GM12878 (cell line): ENCODE results near the gene PLAGL2. TPM values are rescaled to one million over a fixed set of nuclear protein-coding genes. Genes with fewer than 3 reads are reported as not detected.

ENCODE experiments used
- BACH1 ChIP-seq: fragments of 450-650 bp; IDR thresholded peaks from 2 replicates; pipeline ENCODE4 v1.6.1; 2017; ENCODE audit warnings: mild to moderate bottlenecking, borderline replicate concordance
- CREM ChIP-seq: IDR thresholded peaks from 2 replicates; pipeline ENCODE4 v1.6.1; 2014; ENCODE audit warnings: antibody characterized with exemption, low read depth
- CTCF ChIP-seq, 3 experiments: IDR thresholded peaks in 2 of 3; conservative IDR thresholded peaks in 1 of 3; 2 replicates each; pipeline ENCODE4 v1.5.1; 2011; ENCODE audit warnings: low read depth in 3 of 3, low read length in 3 of 3, mild to moderate bottlenecking in 3 of 3, control low read depth in 2 of 3, moderate library complexity in 2 of 3, inconsistent platforms in 1 of 3, mixed read lengths in 1 of 3; ENCODE audit not compliant: control insufficient read depth in 2 of 3, insufficient read depth in 1 of 3; ENCODE audit errors: extremely low read depth in 1 of 3
- GATAD2B ChIP-seq: fragments of 450-650 bp; conservative IDR thresholded peaks from 2 replicates; pipeline ENCODE4 v1.6.1; 2017; ENCODE audit warnings: low read depth, mild to moderate bottlenecking, moderate library complexity
- MLLT1 ChIP-seq: fragments of 450-650 bp; IDR thresholded peaks from 2 replicates; pipeline ENCODE4 v1.6.1; 2016; ENCODE audit warnings: mild to moderate bottlenecking
- MTA3 ChIP-seq: IDR thresholded peaks from 2 replicates; pipeline ENCODE4 v1.6.1; 2012; ENCODE audit warnings: low read length, inconsistent platforms, borderline replicate concordance
- MXI1 ChIP-seq: fragments of 150-350 bp; IDR thresholded peaks from 2 replicates; pipeline ENCODE4 v1.6.1; 2011; ENCODE audit warnings: low read depth, mild to moderate bottlenecking, inconsistent platforms, low read length, improper control_type of control experiment
- MYC ChIP-seq: IDR thresholded peaks from 2 replicates; pipeline ENCODE4 v1.6.1; 2011; ENCODE audit warnings: mild to moderate bottlenecking, low read length, moderate library complexity, inconsistent platforms; ENCODE audit not compliant: insufficient read depth, insufficient replicate concordance, insufficient read length, severe bottlenecking
- NR2F1 ChIP-seq: fragments of 450-650 bp; conservative IDR thresholded peaks from 2 replicates; pipeline ENCODE4 v1.6.1; 2017; ENCODE audit warnings: mild to moderate bottlenecking
- POLR2A ChIP-seq: IDR thresholded peaks from 2 replicates; pipeline ENCODE4 v1.6.1; 2011; ENCODE audit warnings: low read depth, mild to moderate bottlenecking, low read length
- RELA ChIP-seq: fragments of 450-650 bp; IDR thresholded peaks from 2 replicates; pipeline ENCODE4 v1.8.0; 2014; ENCODE audit warnings: borderline replicate concordance; ENCODE audit not compliant: partially characterized antibody
- SMARCA5 ChIP-seq: fragments of 450-650 bp; IDR thresholded peaks from 2 replicates; pipeline ENCODE4 v1.6.1; 2017; ENCODE audit warnings: mild to moderate bottlenecking
- SMC3 ChIP-seq: IDR thresholded peaks from 2 replicates; pipeline ENCODE4 v1.6.1; 2011; ENCODE audit warnings: low read length, improper control_type of control experiment, borderline replicate concordance
- SRF ChIP-seq, 2 experiments: IDR thresholded peaks; 2 replicates each; pipeline ENCODE4 v1.6.1; 2011; ENCODE audit warnings: low read depth in 2 of 2, low read length in 2 of 2, mild to moderate bottlenecking in 1 of 2, moderate library complexity in 1 of 2
- SUZ12 ChIP-seq: fragments of 200-600 bp; sonication (generic); IDR thresholded peaks from one replicate; pipeline ENCODE4 v1.6.1; 2018; ENCODE audit warnings: antibody characterized with exemption, mild to moderate bottlenecking; ENCODE audit not compliant: unreplicated experiment
- ZNF24 ChIP-seq: fragments of 450-650 bp; IDR thresholded peaks from 2 replicates; pipeline ENCODE4 v1.6.1; 2017; ENCODE audit warnings: antibody characterized with exemption, mild to moderate bottlenecking
- ZNF384 ChIP-seq: IDR thresholded peaks from 2 replicates; pipeline ENCODE4 v1.6.1; 2012; ENCODE audit warnings: low read depth, mild to moderate bottlenecking, low read length, improper control_type of control experiment, borderline replicate concordance
- ZNF592 ChIP-seq: fragments of 450-650 bp; IDR thresholded peaks from 2 replicates; pipeline ENCODE4 v1.6.1; 2017; ENCODE audit warnings: mild to moderate bottlenecking, moderate library complexity
- ZSCAN29 ChIP-seq: fragments of 450-650 bp; IDR thresholded peaks from 2 replicates; pipeline ENCODE4 v1.6.1; 2017; ENCODE audit warnings: mild to moderate bottlenecking, moderate library complexity
- polyA plus RNA-seq, 11 experiments: library from polyadenylated mRNA; depleted of rRNA in 4 of 11; unstranded in 6 of 11; stranded (reverse) in 5 of 11; fragments of >200 nt; fragmentation: Nextera tagmentation in 4 of 11; fragmentation: Illumina TruSeq in 1 of 11; extraction: Ambion mirVana in 4 of 11; extraction: Trizol in 1 of 11; gene quantifications; 1 replicate in 1 of 11; 2 replicates in 10 of 11; pipeline versions ENCODE4 v1.2.1 to v1.2.3, GENCODE V29; 2011 to 2016; ENCODE audit warnings: inconsistent platforms in 2 of 11, missing spikeins in 2 of 11, low read depth in 1 of 11
- total RNA-seq, 4 experiments: library from RNA; depleted of rRNA in 3 of 4; stranded (reverse); fragments of >200 nt in 3 of 4; fragmentation: Illumina TruSeq in 1 of 4; extraction: Trizol in 1 of 4; gene quantifications; 2 replicates each; pipeline versions ENCODE4 v1.2.1 to v1.2.3, GENCODE V29; 2013 to 2021
- TF ChIP-seq, protein P1 (sequence below): fragments of 450-650 bp; IDR thresholded peaks from 2 replicates; pipeline ENCODE4 v1.6.1; 2014; ENCODE audit warnings: mild to moderate bottlenecking

PLAGL2 gene
- total and polyA plus RNA-seq, 10 of the 15 experiments (the other 5 are each of a cell fraction or from before 2014, with no cell fraction given), result 4.4 to 32.3 (median 13.3) TPM

DNA sequence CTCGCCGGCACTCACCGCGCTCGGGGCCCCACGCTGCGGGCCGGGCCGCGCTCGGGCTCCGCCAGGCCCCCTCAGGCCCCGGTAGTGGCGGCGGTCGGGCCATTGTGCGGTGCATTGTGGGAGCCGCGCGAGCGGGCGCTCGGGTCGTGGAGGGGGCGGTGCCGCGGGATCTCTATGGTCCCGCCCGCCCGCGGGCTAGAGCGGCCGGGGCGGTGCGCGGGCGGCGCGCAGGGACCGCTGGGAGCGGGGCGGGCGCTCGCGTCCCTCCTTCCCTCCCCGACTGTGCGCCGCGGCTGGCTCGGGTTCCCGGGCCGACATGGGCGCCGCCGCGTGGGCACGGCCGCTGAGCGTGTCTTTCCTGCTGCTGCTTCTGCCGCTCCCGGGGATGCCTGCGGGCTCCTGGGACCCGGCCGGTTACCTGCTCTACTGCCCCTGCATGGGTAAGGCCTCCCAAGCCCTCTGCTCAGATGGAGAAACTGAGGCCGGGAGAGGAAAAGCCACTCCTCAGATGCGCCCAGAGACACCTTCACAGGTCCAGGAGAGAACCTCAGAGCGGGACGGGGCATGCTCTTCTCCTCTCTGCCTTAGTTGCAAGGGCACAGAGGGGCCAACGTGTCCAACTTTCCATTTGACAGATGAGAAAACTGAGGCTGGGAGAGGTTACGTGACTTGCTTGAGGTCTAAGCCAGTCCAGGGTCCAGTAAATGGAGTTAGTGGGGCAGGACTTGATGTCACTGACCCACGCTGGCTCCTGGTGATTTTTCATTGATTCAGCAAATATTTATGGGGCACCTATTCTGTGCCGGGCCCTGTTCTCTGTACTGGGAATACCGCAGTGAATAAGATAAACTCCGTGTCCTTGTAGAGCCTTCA, at the start of gene PLAGL2, which contains the start of gene POFUT1 (continued):
- TF ChIP-seq ZSCAN29, result 0 out of 2 replicates have a peak, but pooled peaks have one; percentile 22
- TF ChIP-seq ZNF384, result no peak
- 0 out of 2 replicates have a peak, but pooled peaks have one; percentile 14 for TF ChIP-seq SMC3
- TF ChIP-seq ZNF24, result peak; percentile 68; the same call in 1 of the 2 replicates
- TF ChIP-seq MXI1, result peak; percentile 87
- TF ChIP-seq CTCF (IDR thresholded peaks at IDR 0.05 in 2 of 3, conservative IDR thresholded peaks at IDR 0.05 in 1 of 3; ENCODE audit: control insufficient read depth in 2 of 3, extremely low read depth in 1 of 3, insufficient read depth in 1 of 3, low read depth in 3 of 3, low read length in 3 of 3), result peak in 2 of 3 experiments; percentile 20 to 25; a peak in 2 of 6 replicates
- TF ChIP-seq MTA3, result no peak
- TF ChIP-seq SRF (IDR thresholded peaks at IDR 0.05; ENCODE audit: low read depth in 2 of 2, low read length in 2 of 2), result no peak
- TF ChIP-seq POLR2A, result peak; percentile 92
- 0 out of 2 replicates have a peak, but pooled peaks have one; percentile 58 for TF ChIP-seq ZNF592
- TF ChIP-seq, protein P1, sequence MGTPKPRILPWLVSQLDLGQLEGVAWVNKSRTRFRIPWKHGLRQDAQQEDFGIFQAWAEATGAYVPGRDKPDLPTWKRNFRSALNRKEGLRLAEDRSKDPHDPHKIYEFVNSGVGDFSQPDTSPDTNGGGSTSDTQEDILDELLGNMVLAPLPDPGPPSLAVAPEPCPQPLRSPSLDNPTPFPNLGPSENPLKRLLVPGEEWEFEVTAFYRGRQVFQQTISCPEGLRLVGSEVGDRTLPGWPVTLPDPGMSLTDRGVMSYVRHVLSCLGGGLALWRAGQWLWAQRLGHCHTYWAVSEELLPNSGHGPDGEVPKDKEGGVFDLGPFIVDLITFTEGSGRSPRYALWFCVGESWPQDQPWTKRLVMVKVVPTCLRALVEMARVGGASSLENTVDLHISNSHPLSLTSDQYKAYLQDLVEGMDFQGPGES, result no peak
- TF ChIP-seq SMARCA5, result peak; percentile 47; the same call in 1 of the 2 replicates
- TF ChIP-seq MYC, result peak; percentile 64
- TF ChIP-seq SUZ12, result no peak
- peak; percentile 36 for TF ChIP-seq RELA
- peak; percentile 97 for TF ChIP-seq GATAD2B
- no peak for TF ChIP-seq MLLT1
- TF ChIP-seq NR2F1, result peak; percentile 75
- peak; percentile 92 for TF ChIP-seq BACH1
- TF ChIP-seq CREM, result peak; percentile 33; the same call in 1 of the 2 replicates
